Ishikawa (cell line): Measurements from ENCODE around the gene ABCD3.

Experiments used
- CEBPB ChIP-seq: IDR thresholded peaks from 2 replicates; pipeline ENCODE4 v1.6.1; 2012
- CREB1 ChIP-seq: IDR thresholded peaks from 2 replicates; pipeline ENCODE4 v1.6.1; 2012; ENCODE audit warnings: low read depth
- EGR1 ChIP-seq: IDR thresholded peaks from 2 replicates; pipeline ENCODE4 v1.6.1; 2012
- EP300 ChIP-seq: IDR thresholded peaks from 2 replicates; pipeline ENCODE4 v1.6.1; 2012; ENCODE audit warnings: borderline replicate concordance
- FOXM1 ChIP-seq: IDR thresholded peaks from 2 replicates; pipeline ENCODE4 v1.6.1; 2012; ENCODE audit warnings: low read depth, borderline replicate concordance
- NFIC ChIP-seq: IDR thresholded peaks from 2 replicates; pipeline ENCODE4 v1.6.1; 2012
- RAD21 ChIP-seq: IDR thresholded peaks from 2 replicates; pipeline ENCODE4 v1.6.1; 2012; ENCODE audit warnings: low read depth
- TAF1 ChIP-seq: IDR thresholded peaks from 2 replicates; pipeline ENCODE4 v1.6.1; 2012; ENCODE audit warnings: low read depth, mild to moderate bottlenecking
- TCF12 ChIP-seq: IDR thresholded peaks from 2 replicates; pipeline ENCODE4 v1.6.1; 2012; ENCODE audit warnings: low read depth
- TEAD4 ChIP-seq: IDR thresholded peaks from 2 replicates; pipeline ENCODE4 v1.6.1; 2012
- YY1 ChIP-seq: IDR thresholded peaks from 2 replicates; pipeline ENCODE4 v1.6.1; 2012; ENCODE audit warnings: low read depth
- ZBTB7A ChIP-seq: IDR thresholded peaks from 2 replicates; pipeline ENCODE4 v1.6.1; 2012; ENCODE audit warnings: low read depth
- TF ChIP-seq, protein P1 (sequence below): IDR thresholded peaks from 2 replicates; pipeline ENCODE4 v1.6.1; 2012
- TF ChIP-seq, protein P2 (sequence below): IDR thresholded peaks from 2 replicates; pipeline ENCODE4 v1.6.1; 2012
- TF ChIP-seq, protein P3 (sequence below): IDR thresholded peaks from 2 replicates; pipeline ENCODE4 v1.6.1; 2012; ENCODE audit warnings: low read depth, mild to moderate bottlenecking

Gene ABCD3

DNA sequence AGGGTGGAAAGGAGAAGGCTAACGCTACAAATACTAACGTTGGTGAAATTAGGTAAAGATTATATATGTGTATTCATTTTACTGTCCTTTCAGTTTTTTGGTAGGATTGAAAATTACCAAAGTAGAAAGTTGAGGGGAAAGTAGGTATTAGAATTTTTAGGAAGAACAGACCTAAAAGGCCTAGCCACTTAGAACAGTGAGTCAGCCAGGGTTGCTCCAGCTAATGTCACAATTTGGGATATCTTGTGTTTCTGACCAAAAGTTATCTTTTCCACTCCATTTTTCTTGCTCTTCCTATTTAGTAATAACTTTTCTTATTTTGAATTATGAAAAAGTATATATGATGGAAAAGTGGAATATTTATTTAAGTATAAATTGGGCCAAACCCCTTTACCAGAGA, 83.2 kb downstream of the ABCD3 start:
- TF ChIP-seq CEBPB (no peak), TAF1 (no peak), CREB1 (no peak), ZBTB7A (no peak), TCF12 (no peak), FOXM1 (no peak), EP300 (no peak), YY1 (no peak), TEAD4 (no peak), NFIC (no peak), RAD21 (no peak), EGR1 (no peak)
- TF ChIP-seq, protein P1, sequence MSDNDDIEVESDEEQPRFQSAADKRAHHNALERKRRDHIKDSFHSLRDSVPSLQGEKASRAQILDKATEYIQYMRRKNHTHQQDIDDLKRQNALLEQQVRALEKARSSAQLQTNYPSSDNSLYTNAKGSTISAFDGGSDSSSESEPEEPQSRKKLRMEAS: no peak
- TF ChIP-seq, protein P2, sequence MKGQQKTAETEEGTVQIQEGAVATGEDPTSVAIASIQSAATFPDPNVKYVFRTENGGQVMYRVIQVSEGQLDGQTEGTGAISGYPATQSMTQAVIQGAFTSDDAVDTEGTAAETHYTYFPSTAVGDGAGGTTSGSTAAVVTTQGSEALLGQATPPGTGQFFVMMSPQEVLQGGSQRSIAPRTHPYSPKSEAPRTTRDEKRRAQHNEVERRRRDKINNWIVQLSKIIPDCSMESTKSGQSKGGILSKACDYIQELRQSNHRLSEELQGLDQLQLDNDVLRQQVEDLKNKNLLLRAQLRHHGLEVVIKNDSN: no peak
- TF ChIP-seq, protein P3, sequence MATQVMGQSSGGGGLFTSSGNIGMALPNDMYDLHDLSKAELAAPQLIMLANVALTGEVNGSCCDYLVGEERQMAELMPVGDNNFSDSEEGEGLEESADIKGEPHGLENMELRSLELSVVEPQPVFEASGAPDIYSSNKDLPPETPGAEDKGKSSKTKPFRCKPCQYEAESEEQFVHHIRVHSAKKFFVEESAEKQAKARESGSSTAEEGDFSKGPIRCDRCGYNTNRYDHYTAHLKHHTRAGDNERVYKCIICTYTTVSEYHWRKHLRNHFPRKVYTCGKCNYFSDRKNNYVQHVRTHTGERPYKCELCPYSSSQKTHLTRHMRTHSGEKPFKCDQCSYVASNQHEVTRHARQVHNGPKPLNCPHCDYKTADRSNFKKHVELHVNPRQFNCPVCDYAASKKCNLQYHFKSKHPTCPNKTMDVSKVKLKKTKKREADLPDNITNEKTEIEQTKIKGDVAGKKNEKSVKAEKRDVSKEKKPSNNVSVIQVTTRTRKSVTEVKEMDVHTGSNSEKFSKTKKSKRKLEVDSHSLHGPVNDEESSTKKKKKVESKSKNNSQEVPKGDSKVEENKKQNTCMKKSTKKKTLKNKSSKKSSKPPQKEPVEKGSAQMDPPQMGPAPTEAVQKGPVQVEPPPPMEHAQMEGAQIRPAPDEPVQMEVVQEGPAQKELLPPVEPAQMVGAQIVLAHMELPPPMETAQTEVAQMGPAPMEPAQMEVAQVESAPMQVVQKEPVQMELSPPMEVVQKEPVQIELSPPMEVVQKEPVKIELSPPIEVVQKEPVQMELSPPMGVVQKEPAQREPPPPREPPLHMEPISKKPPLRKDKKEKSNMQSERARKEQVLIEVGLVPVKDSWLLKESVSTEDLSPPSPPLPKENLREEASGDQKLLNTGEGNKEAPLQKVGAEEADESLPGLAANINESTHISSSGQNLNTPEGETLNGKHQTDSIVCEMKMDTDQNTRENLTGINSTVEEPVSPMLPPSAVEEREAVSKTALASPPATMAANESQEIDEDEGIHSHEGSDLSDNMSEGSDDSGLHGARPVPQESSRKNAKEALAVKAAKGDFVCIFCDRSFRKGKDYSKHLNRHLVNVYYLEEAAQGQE: no peak

DNA sequence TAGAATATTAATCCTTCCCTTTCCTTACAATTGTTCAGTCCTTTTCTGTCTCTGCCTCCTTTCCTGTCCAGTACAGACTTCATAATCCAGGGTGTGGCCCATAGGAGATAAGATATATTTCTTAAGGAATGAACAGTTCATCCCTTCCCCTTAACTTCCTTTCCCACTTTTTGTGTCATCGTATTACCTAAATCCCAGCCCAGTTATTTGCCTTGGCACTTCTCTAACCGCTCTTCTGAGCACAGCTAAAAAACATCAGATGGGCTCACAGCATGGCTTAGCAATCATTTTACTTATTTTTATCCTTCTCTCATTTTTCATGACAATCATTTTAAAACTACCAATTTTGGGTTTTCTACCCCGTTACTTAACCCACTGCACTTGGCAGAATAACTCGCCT, 83.7 kb downstream of the ABCD3 start:
- no peak for TF ChIP-seq CREB1
- no peak for TF ChIP-seq ZBTB7A
- no peak for TF ChIP-seq EGR1
- no peak for TF ChIP-seq YY1
- no peak for TF ChIP-seq CEBPB
- no peak for TF ChIP-seq EP300

DNA sequence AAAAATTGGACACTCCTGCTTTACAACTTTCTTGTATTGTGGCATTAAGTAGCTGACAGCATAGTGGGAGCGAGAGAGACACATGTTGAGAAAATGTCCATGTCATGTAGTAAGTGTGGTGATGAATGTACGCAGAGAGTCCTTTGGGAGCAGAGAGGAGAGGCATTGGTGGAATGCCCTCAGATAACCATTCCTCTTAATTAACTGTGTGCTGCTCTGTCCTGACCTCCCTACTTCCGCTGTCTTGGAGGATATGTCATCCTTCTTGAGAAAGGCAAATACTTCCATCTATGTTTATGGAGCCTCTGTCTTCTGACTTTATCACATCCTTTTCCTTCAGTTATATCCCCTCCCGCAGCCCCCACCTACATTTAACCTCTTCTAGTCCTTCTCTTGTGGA, 85.0 kb downstream of the ABCD3 start:
- no peak for TF ChIP-seq NFIC
- TF ChIP-seq TEAD4: no peak
- TF ChIP-seq EP300: no peak
- no peak for TF ChIP-seq RAD21
- TF ChIP-seq, protein P2: no peak
- TF ChIP-seq CEBPB: no peak
- TF ChIP-seq CREB1: no peak

DNA sequence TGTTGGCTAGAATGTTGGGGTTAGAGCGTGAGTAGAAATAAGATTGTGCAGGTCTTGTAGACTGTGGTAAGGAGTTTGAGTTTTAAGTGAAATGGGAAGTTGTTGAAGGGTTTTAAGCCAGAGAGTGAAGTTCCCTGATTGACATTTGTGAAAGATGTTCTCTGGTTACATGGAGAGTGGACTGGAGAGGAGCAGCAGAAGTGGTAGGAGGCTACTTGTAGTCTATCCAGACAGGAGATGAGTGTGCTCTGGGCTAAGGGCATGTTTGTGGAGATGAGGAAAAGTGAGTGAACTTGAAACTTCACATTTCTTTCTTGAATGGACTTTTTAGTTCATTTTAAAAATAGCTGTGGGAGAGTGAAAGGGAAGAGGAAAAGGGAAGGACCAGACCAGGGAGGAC, 86.4 kb downstream of the ABCD3 start:
- no peak for TF ChIP-seq TAF1
- TF ChIP-seq EGR1: no peak
- TF ChIP-seq, protein P2: no peak
- no peak for TF ChIP-seq TCF12
- no peak for TF ChIP-seq EP300
- no peak for TF ChIP-seq YY1
- TF ChIP-seq NFIC: no peak
- TF ChIP-seq RAD21: no peak
- no peak for TF ChIP-seq CEBPB
- TF ChIP-seq, protein P1: no peak
- TF ChIP-seq CREB1: no peak
- no peak for TF ChIP-seq TEAD4
- no peak for TF ChIP-seq FOXM1
- TF ChIP-seq, protein P3: no peak
- TF ChIP-seq ZBTB7A: no peak

DNA sequence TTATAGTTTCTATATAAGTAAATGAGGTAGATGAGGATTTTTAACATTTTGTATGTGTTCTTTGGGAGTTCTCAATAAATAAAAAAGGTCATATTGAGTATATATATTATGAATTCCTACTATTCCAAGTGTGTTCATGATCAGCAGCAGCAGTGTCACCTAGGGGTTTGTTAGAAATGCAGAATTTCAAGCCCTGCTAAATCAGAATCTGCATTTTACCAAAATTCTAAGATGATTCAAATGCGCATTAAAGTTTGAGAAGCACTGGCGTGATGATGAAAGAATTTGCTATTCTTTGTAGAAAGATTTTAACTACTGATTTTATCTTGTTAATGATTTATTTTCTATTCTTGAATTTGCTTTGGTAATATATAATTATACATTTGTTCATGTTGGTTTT, 94.6 kb downstream of the ABCD3 start:
- TF ChIP-seq EGR1: no peak
- TF ChIP-seq CEBPB: no peak
- no peak for TF ChIP-seq EP300
- TF ChIP-seq, protein P1: no peak
- no peak for TF ChIP-seq ZBTB7A
- TF ChIP-seq, protein P3: no peak
- no peak for TF ChIP-seq YY1
- TF ChIP-seq, protein P2: no peak
- no peak for TF ChIP-seq NFIC
- no peak for TF ChIP-seq FOXM1
- no peak for TF ChIP-seq TCF12
- TF ChIP-seq TEAD4: no peak
- TF ChIP-seq RAD21: no peak
- no peak for TF ChIP-seq CREB1
- TF ChIP-seq TAF1: no peak
